Iris pigment epithelial cell (primary cell): ENCODE measurements around the gene ZBTB1.
A peak's percentile ranks its signal among the peaks of the same experiment; 100 is the strongest.
"Not testable (repeated sequence)": the region's sequence is repeated elsewhere in the genome, so short reads cannot be mapped to it uniquely, and the experiment has no call there.

Experiments
- DNase-seq: peaks from one replicate; pipeline ENCODE4 v3.0.0-alpha.2; 2011; ENCODE audit warnings: low read depth

The ZBTB1 gene

GRCh38 chr14:64500088-64500487 lies 4.5 kb upstream of the ZBTB1 start:
- DNase-seq, result peak; percentile 41

GRCh38 chr14:64501411-64502171 lies 3.0 kb upstream of the ZBTB1 start:
- DNase-seq, result peak; percentile 78

- no peak for DNase-seq
Observed at GRCh38 chr14:64502456-64502855, 2.1 kb upstream of the ZBTB1 start.

- peak; percentile 38 for DNase-seq
Observed at GRCh38 chr14:64502887-64503433, 1.6 kb upstream of the ZBTB1 start.

GRCh38 chr14:64503434-64504309 lies 898 bp upstream of the ZBTB1 start, which contains the start of gene ZBTB25:
Gene ZBTB25 (minus strand): TSS chr14:64503838. CDS start chr14:64490533, 13,305 bp downstream.
- DNase-seq, result peak; percentile 97

GRCh38 chr14:64504897-64505794 lies 576 bp downstream of the ZBTB1 start:
- DNase-seq, result peak; percentile 92

GRCh38 chr14:64506721-64507120 lies 2.2 kb downstream of the ZBTB1 start:
- no peak for DNase-seq

GRCh38 chr14:64507376-64508156 lies 3.0 kb downstream of the ZBTB1 start:
- peak; percentile 67 for DNase-seq

GRCh38 chr14:64508215-64508776 lies 3.7 kb downstream of the ZBTB1 start:
- DNase-seq, result no peak

- DNase-seq, result no peak
Observed at GRCh38 chr14:64509036-64509435, 4.5 kb downstream of the ZBTB1 start.

GRCh38 chr14:64510825-64511671 lies 6.5 kb downstream of the ZBTB1 start:
- peak; percentile 69 for DNase-seq

GRCh38 chr14:64513271-64513670 lies 8.7 kb downstream of the ZBTB1 start:
- DNase-seq, result no peak

GRCh38 chr14:64515053-64515452 lies 10.5 kb downstream of the ZBTB1 start:
- DNase-seq, result no peak

GRCh38 chr14:64516969-64517368 lies 12.4 kb downstream of the ZBTB1 start:
- DNase-seq, result no peak

- DNase-seq, result not testable (repeated sequence)
Observed at GRCh38 chr14:64517667-64518066, 13.1 kb downstream of the ZBTB1 start.

GRCh38 chr14:64518229-64518628 lies 13.7 kb downstream of the ZBTB1 start:
- DNase-seq, result no peak

GRCh38 chr14:64520699-64521098 lies 16.1 kb downstream of the ZBTB1 start:
- DNase-seq, result no peak

GRCh38 chr14:64522591-64523355 lies 18.2 kb downstream of the ZBTB1 start:
- DNase-seq, result no peak

GRCh38 chr14:64525354-64525753 lies 20.8 kb downstream of the ZBTB1 start:
- DNase-seq, result no peak
